Ovary (tissue), 3 donors: ENCODE measurements around the gene ODC1.

ENCODE experiments used
- POLR2A ChIP-seq: fragments of 450-650 bp; IDR thresholded peaks from one replicate; pipeline ENCODE4 v1.6.1; 2017; ENCODE audit warnings: antibody characterized with exemption, mild to moderate bottlenecking, moderate library complexity
- TF ChIP-seq, protein P1 (sequence below), 3 donors: fragments of 450-650 bp in 2 of 3; fragments of 200-600 bp in 1 of 3; IDR thresholded peaks; one replicate each; pipeline versions ENCODE4 v1.5.1 to v1.8.0; 2016 to 2022; ENCODE audit warnings: antibody characterized with exemption in 3 of 3, mild to moderate bottlenecking in 1 of 3
- donor health status: DM: no; HTN: no; CAD: no.

DNA sequence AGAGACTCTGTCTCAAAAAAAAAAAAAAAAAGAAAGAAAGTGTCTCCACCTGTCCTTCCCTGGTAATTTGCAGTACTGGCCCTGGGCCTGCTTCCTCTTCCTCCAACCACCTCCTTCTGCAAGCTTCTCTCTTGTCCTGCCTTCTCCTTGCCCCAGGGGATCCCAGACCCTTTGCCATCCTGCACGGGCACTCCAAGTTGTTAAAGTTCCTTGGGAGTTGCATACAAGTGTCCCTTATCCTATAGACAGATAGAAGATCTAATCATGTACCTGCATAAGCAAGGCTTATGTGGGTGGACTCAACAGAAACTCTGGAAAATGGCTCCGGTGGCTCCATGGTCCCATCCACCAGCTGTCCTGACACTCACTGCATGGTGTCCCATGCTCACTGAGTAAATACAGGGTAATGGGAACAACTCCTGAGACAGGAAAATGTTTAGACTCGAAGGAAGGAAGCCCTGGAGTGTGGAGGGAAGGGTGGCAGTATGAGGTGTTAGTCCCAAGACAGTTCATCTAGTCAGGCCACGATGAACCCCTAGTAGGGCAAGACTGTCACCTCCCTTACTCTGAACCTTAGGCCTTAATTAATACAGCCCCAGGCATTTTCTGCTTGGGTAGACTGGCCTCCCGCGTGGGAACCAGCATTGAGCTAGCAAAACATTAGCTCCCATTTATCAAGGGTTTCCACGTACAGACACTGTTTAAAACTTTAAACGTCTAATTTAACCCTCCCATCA, 17.1 kb downstream of the ODC1 start:
- TF ChIP-seq, protein P1, sequence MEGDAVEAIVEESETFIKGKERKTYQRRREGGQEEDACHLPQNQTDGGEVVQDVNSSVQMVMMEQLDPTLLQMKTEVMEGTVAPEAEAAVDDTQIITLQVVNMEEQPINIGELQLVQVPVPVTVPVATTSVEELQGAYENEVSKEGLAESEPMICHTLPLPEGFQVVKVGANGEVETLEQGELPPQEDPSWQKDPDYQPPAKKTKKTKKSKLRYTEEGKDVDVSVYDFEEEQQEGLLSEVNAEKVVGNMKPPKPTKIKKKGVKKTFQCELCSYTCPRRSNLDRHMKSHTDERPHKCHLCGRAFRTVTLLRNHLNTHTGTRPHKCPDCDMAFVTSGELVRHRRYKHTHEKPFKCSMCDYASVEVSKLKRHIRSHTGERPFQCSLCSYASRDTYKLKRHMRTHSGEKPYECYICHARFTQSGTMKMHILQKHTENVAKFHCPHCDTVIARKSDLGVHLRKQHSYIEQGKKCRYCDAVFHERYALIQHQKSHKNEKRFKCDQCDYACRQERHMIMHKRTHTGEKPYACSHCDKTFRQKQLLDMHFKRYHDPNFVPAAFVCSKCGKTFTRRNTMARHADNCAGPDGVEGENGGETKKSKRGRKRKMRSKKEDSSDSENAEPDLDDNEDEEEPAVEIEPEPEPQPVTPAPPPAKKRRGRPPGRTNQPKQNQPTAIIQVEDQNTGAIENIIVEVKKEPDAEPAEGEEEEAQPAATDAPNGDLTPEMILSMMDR (IDR thresholded peaks at IDR 0.05) = no peak
- TF ChIP-seq POLR2A = no peak
